AG09309 (cell line): Measurements from ENCODE around the gene ABCC6.
"Not testable (repeated sequence)": the region's sequence is repeated elsewhere in the genome, so short reads cannot be mapped to it uniquely, and the experiment has no call there.

ENCODE experiments used
- DNase-seq: peaks from one replicate; pipeline ENCODE4 v3.0.0-alpha.2; 2010; ENCODE audit warnings: low read depth
- H3K4me3 ChIP-seq: 2 replicates; pipeline ENCODE4 v1.5.1; 2011; ENCODE audit warnings: mild to moderate bottlenecking, low read depth, low read length, moderate library complexity; ENCODE audit not compliant: control insufficient read depth
- TF ChIP-seq, protein P1 (sequence below): IDR thresholded peaks from 2 replicates; pipeline ENCODE4 v1.5.1; 2011; ENCODE audit warnings: mild to moderate bottlenecking, low read depth, low read length, inconsistent platforms; ENCODE audit not compliant: insufficient read depth, control insufficient read depth; ENCODE audit errors: missing control alignments

Gene ABCC6

DNA sequence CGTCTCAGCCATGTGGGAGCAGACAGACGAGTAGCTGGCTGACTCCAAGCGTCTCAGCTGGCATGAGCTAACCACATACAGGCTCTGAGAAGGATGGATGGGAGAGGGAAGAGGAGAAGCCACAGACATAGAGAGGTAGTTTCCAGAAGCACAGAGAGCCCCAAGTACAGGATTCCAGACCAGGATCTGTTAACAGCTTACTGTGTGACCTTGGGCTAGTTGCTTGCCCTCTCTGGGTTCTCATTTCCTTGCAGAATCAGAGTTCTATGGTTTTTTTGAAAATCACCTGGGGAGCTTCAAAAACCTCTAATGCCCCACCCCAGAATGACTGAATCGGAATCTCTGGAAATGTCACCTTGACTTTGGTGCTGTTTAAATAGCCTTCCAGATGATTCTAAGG, 60.2 kb downstream of the ABCC6 start:
- TF ChIP-seq, protein P1, sequence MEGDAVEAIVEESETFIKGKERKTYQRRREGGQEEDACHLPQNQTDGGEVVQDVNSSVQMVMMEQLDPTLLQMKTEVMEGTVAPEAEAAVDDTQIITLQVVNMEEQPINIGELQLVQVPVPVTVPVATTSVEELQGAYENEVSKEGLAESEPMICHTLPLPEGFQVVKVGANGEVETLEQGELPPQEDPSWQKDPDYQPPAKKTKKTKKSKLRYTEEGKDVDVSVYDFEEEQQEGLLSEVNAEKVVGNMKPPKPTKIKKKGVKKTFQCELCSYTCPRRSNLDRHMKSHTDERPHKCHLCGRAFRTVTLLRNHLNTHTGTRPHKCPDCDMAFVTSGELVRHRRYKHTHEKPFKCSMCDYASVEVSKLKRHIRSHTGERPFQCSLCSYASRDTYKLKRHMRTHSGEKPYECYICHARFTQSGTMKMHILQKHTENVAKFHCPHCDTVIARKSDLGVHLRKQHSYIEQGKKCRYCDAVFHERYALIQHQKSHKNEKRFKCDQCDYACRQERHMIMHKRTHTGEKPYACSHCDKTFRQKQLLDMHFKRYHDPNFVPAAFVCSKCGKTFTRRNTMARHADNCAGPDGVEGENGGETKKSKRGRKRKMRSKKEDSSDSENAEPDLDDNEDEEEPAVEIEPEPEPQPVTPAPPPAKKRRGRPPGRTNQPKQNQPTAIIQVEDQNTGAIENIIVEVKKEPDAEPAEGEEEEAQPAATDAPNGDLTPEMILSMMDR = no peak
- no peak overlapping the region for H3K4me3 ChIP-seq
- DNase-seq = no peak

DNA sequence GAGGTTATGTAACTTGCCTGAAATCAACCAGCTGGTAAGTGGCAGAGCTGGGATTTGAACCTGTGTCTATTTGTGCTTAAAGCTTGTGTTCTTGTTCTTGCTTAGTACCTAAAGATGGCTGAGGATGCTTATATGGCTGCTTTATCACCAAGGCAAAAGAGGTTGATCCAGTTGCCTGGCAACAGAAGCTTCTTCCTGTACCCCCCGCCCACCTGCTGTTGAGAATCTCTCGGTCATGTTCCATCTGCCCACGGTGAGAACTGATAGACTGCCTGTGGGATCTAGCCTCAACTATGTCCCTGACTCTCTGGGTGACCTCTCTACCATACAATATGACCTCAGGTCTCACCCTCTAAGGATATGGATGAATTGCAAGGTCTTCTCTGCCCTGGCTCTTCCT, 60.7 kb downstream of the ABCC6 start:
- no peak for DNase-seq
- H3K4me3 ChIP-seq = no peak overlapping the region
- TF ChIP-seq, protein P1 = no peak

DNA sequence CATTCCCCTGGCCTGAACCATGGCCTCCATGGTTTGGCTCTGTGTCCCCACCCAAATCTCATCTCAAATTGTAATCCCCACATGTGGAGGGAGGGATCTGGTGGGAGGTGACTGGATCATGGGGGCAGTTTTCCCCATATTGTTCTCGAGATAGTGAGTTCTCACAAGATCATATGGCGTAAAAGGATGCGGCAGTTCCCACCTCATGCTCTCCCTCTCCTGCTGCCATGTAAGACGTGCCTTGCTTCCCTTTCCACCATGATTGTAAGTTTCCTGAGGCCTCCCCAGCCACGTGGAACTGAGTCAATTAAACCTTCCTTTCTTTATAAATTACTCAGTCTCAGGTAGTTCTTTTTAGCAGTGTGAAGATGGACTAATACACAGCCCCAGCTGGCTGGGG, 61.5 kb downstream of the ABCC6 start:
- not testable (repeated sequence) for DNase-seq, H3K4me3 ChIP-seq

DNA sequence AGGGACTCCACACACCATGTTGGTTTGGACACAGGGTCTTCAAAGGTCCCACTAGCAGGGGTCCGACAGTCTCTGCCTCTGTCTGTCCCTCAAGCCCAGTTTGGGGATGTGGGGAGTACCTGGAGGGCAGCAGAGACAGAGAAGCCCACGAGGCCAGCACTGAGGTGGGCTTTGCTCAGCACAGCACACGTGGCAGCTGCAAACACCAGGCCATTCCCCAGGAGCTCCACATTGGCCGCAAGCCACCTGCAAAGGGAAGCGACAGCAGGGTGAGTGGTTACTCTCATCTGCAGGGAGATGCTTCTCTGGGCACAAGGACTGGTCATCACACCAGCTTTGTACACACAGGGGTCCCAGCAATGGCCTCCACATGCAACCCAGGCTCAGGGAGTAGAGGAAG, 62.0 kb downstream of the ABCC6 start:
- no peak for DNase-seq
- TF ChIP-seq, protein P1 = no peak
- no peak overlapping the region for H3K4me3 ChIP-seq

DNA sequence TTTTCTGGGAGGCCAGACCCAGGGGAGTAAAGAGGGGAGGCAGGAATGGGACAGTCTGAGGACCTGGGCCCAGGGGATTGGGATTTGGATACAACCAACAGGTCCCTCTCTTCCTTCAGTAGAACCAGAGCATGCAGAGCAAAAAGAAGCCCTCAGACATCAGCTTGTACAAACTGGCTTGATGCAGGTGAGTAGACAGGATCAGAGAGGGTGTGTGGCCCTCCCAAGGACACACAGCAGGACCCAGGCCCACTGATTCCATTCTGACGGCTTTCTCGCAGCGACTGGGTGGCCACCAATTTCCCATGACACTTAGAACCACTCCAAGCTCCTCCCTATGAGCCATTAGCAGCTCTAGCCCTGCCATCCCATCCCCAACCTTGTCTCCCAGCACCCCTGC, 63.6 kb downstream of the ABCC6 start:
- TF ChIP-seq, protein P1 = no peak
- no peak overlapping the region for H3K4me3 ChIP-seq
- no peak for DNase-seq

DNA sequence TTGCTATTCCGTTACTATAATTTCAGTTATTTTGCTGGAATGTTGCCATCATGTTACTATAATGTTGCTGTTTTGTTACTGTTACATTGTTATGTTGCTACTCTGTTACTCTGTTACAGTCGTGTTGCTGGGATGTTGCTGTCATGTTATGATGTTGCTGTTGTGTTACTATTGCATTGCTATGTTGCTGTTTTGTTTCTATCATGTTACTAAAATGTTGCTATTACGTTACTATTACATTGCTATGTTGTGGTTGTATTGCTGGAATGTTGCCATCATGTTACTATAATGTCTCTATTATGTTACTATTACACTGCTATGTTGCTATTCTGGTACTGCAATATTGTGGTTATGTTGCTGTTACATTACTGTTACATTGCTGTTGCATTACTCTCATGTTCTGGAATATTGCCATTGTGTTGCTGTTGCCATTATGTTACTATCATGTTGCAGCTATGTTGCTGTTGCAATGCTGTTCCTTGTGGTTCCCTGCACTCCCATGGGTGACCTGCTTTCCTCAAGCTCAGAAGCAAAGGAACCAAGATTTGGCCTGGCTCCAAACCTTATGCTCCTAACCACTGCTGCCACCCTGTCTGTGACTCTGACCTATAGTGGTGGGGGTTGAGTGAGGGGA, 64.4 kb downstream of the ABCC6 start:
- no peak for DNase-seq
- TF ChIP-seq, protein P1 = no peak
- no peak overlapping the region for H3K4me3 ChIP-seq

DNA sequence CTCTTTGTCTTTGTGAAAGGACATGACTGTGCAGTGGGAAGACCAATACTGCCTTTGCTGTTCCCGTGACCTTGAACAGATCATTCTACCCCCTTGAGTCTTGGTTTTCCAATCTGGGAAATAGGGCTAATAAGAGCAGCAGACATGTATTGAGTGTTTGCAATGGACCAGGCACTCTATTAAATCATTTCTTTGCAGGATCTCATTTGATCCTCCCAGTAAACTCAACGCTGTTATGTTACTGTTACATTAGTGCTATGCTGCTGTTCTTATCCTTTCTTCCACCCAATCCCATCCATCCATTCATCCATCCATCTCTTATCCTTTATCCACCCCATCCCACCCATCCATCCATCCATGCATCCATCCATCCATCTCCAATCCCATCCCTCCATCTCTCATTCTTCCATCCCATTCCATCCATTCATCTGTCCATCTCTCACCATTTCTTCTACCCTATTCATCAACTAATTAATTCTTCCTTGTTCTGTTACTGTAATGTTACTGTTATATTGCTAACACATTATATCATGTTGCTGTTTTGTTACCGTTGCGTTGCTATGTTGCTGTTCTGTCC, 65.1 kb downstream of the ABCC6 start:
- no peak for DNase-seq
- H3K4me3 ChIP-seq = no peak overlapping the region

More for the DNA sequence above, 65.1 kb downstream of the ABCC6 start:
- TF ChIP-seq, protein P1 = no peak
